ENCODE results near the gene ZNF280B. TPM values are rescaled to one million over a fixed set of nuclear protein-coding genes. Genes with fewer than 3 reads are reported as not detected.

Gene ZNF280B
- total and polyA plus RNA-seq, 9 of the 15 experiments (the other 6 are each of a cell fraction or from before 2014, with no cell fraction given) = 7.7 to 29.9 (median 20.0) TPM

GRCh38 chr22:22460635-22461034 lies 47.9 kb downstream of the ZNF280B start (continued):
- TF ChIP-seq ZBTB2 (IDR thresholded peaks at IDR 0.05) = no peak
- no peak for TF ChIP-seq SRSF3 (IDR thresholded peaks at IDR 0.05; ENCODE audit: insufficient read depth, low read length)
- peak; percentile 76; the same call in 1 of the 2 replicates for TF ChIP-seq ZNF696 (CRISPR knock-in tag; conservative IDR thresholded peaks at IDR 0.05)
- TF ChIP-seq ZNF583 (CRISPR knock-in tag; IDR thresholded peaks at IDR 0.05) = peak; percentile 16; the same call in 1 of the 2 replicates
- no peak for TF ChIP-seq FOXK1 (CRISPR knock-in tag; IDR thresholded peaks at IDR 0.05; ENCODE audit: borderline replicate concordance)
- TF ChIP-seq PCBP1 (IDR thresholded peaks at IDR 0.05; ENCODE audit: low read depth, low read length, poor library complexity, severe bottlenecking) = no peak
- TF ChIP-seq OTX1 (CRISPR knock-in tag; IDR thresholded peaks at IDR 0.05) = 0 out of 2 replicates have a peak, but pooled peaks have one; percentile 63
- 0 out of 4 replicates have a peak, but pooled peaks of 1 of the 2 experiments have one; percentile 49 for TF ChIP-seq MLX (CRISPR knock-in tag; conservative IDR thresholded peaks at IDR 0.05)
- TF ChIP-seq HNRNPK (IDR thresholded peaks at IDR 0.05; ENCODE audit: low read depth, low read length, poor library complexity, severe bottlenecking) = no peak
- no peak for TF ChIP-seq ZFP91 (CRISPR knock-in tag; IDR thresholded peaks at IDR 0.05)
- TF ChIP-seq CBX3 (IDR thresholded peaks at IDR 0.05; ENCODE audit: borderline replicate concordance in 1 of 2, low read length in 2 of 2) = 0 out of 3 replicates have a peak, but pooled peaks of 1 of the 2 experiments have one; percentile 23
- no peak for TF ChIP-seq SAFB2 (IDR thresholded peaks at IDR 0.05; ENCODE audit: borderline replicate concordance, low read depth, low read length, severe bottlenecking)
- TF ChIP-seq DDX20 (tag; IDR thresholded peaks at IDR 0.05; ENCODE audit: low read depth) = no peak
- TF ChIP-seq SMAD1 (IDR thresholded peaks at IDR 0.05; ENCODE audit: low read depth, low read length, partially characterized antibody) = no peak
- TF ChIP-seq EWSR1 (IDR thresholded peaks at IDR 0.05; ENCODE audit: borderline replicate concordance, low read depth, partially characterized antibody) = no peak
- TF ChIP-seq ZNF280B (CRISPR knock-in tag; IDR thresholded peaks at IDR 0.05) = no peak
- TF ChIP-seq SIN3A (IDR thresholded peaks at IDR 0.05; ENCODE audit: borderline replicate concordance in 2 of 2, control insufficient read depth in 1 of 2, low read depth in 2 of 2, low read length in 2 of 2) = no peak
- no peak for TF ChIP-seq HDAC3 (IDR thresholded peaks at IDR 0.05; ENCODE audit: borderline replicate concordance, partially characterized antibody)
- no peak for TF ChIP-seq POLR2B (IDR thresholded peaks at IDR 0.05; ENCODE audit: low read depth, partially characterized antibody)
- TF ChIP-seq ZNF174 (CRISPR knock-in tag; IDR thresholded peaks at IDR 0.05) = no peak
- TF ChIP-seq ZNF165 (CRISPR knock-in tag; IDR thresholded peaks at IDR 0.05; ENCODE audit: borderline replicate concordance) = peak; percentile 63; the same call in 1 of the 2 replicates
- no peak for TF ChIP-seq BACH1 (tag; IDR thresholded peaks at IDR 0.05)
- 0 out of 2 replicates have a peak, but pooled peaks have one; percentile 46 for TF ChIP-seq NR2F6 (CRISPR knock-in tag; IDR thresholded peaks at IDR 0.05)

All from K562 (cell line).